Right atrium auricular region (tissue), 2 donors: ENCODE data around the gene BMPR1A. TPM values are rescaled to one million over a fixed set of nuclear protein-coding genes. Genes with fewer than 3 reads are reported as not detected.

Experiments used
- DNase-seq: peaks from one replicate; pipeline ENCODE4 v3.0.0-alpha.2; 2019; ENCODE audit warnings: low spot score
- H3K27ac ChIP-seq, 2 donors: fragments of 200-600 bp; sonication (generic); 1 replicate in 1 of 2; 2 replicates in 1 of 2; pipeline ENCODE4 v1.5.1; 2016 to 2019
- H3K27me3 ChIP-seq, 2 donors: fragments of 200-600 bp; sonication (generic); one replicate each; pipeline versions ENCODE4 v1.5.1 to v1.6.0; 2017 to 2019
- H3K36me3 ChIP-seq: fragments of 200-600 bp; sonication (generic); one replicate; pipeline ENCODE4 v1.5.1; 2016
- H3K4me1 ChIP-seq, 2 donors: fragments of 200-600 bp; sonication (generic); one replicate each; pipeline versions ENCODE4 v1.5.1 to v1.6.0; 2017 to 2019
- H3K4me3 ChIP-seq, 2 donors: fragments of 200-600 bp; sonication (generic); 1 replicate in 1 of 2; 2 replicates in 1 of 2; pipeline ENCODE4 v1.5.1; 2017 to 2019; ENCODE audit warnings: mild to moderate bottlenecking in 1 of 2, moderate library complexity in 1 of 2
- H3K9me3 ChIP-seq, 2 donors: fragments of 200-600 bp; sonication (generic); one replicate each; pipeline ENCODE4 v1.5.1; 2019
- CTCF ChIP-seq, 2 donors: fragments of 200-600 bp; sonication (generic); IDR thresholded peaks; one replicate each; pipeline ENCODE4 v1.5.1; 2019; ENCODE audit warnings: antibody characterized with exemption in 2 of 2
- total RNA-seq, 2 donors: library from RNA; depleted of rRNA; stranded (reverse); fragments of >200 nt; gene quantifications; one replicate each; pipeline ENCODE4 v1.1.0, GENCODE V29; 2016

BMPR1A gene
- total RNA-seq, 2 donors from 2014 or later: 28.6 to 41.2 TPM

- Histone ChIP-seq H3K9me3 (no peaks in the 10 kb centered on the region), H3K36me3 (no peaks in the 10 kb centered on the region), H3K4me1 (peaks cover 0 to 36% of the 10 kb centered on the region in 2 donors), H3K27ac (peak overlapping the region; percentile 0 to 57), H3K27me3 (no peaks in the 10 kb centered on the region), H3K4me3 (no peak overlapping the region)
- TF ChIP-seq CTCF (IDR thresholded peaks at IDR 0.05): no peak
- no peak for DNase-seq
Observed at GRCh38 chr10:86782701-86783418, 26.4 kb downstream of the BMPR1A start.

- Histone ChIP-seq H3K4me1 (peaks cover 0 to 36% of the 10 kb centered on the region in 2 donors), H3K27me3 (no peaks in the 10 kb centered on the region), H3K36me3 (no peaks in the 10 kb centered on the region), H3K27ac (peak overlapping the region in 1 of 2 donors; percentile 1), H3K4me3 (no peak overlapping the region), H3K9me3 (no peaks in the 10 kb centered on the region)
- TF ChIP-seq CTCF (IDR thresholded peaks at IDR 0.05): no peak
- DNase-seq: no peak
Observed at GRCh38 chr10:86785037-86785436, 28.6 kb downstream of the BMPR1A start.

GRCh38 chr10:86785968-86786367 is 29.5 kb downstream of the BMPR1A start:
- Histone ChIP-seq H3K9me3 (no peaks in the 10 kb centered on the region), H3K27ac (no peak overlapping the region), H3K4me1 (peaks cover 0 to 36% of the 10 kb centered on the region in 2 donors), H3K27me3 (no peaks in the 10 kb centered on the region), H3K4me3 (no peak overlapping the region), H3K36me3 (no peaks in the 10 kb centered on the region)
- TF ChIP-seq CTCF (IDR thresholded peaks at IDR 0.05): no peak
- no peak for DNase-seq

GRCh38 chr10:86786368-86786767 is 29.9 kb downstream of the BMPR1A start:
- H3K27ac ChIP-seq: no peak overlapping the region
- H3K9me3 ChIP-seq: no peaks in the 10 kb centered on the region
- TF ChIP-seq CTCF (IDR thresholded peaks at IDR 0.05): no peak
- DNase-seq: no peak
- no peaks in the 10 kb centered on the region for H3K36me3 ChIP-seq
- no peaks in the 10 kb centered on the region for H3K27me3 ChIP-seq
- H3K4me1 ChIP-seq: peaks cover 0 to 36% of the 10 kb centered on the region in 2 donors
- H3K4me3 ChIP-seq: no peak overlapping the region

GRCh38 chr10:86790394-86790793 is 34.0 kb downstream of the BMPR1A start:
- Histone ChIP-seq H3K27me3 (no peaks in the 10 kb centered on the region), H3K36me3 (no peaks in the 10 kb centered on the region), H3K4me3 (no peak overlapping the region), H3K9me3 (no peaks in the 10 kb centered on the region), H3K27ac (no peak overlapping the region), H3K4me1 (peaks cover 0 to 29% of the 10 kb centered on the region in 2 donors)
- no peak for TF ChIP-seq CTCF (IDR thresholded peaks at IDR 0.05)
- DNase-seq: no peak
